ENCODE measurements around the gene TSHZ1. TPM values are rescaled to one million over a fixed set of nuclear protein-coding genes. Genes with fewer than 3 reads are reported as not detected.

The TSHZ1 gene
- total and polyA plus RNA-seq, 7 donors, result 2.0 to 10.5 (median 9.7) TPM

GRCh38 chr18:75309564-75309963 lies 99.0 kb downstream of the TSHZ1 start:
- no peaks in the 10 kb centered on the region for H3K4me1 ChIP-seq
- intact Hi-C loops (cut with DNase I), result no loop called here
- H3K27ac ChIP-seq, result no peak overlapping the region
- DNase-seq (no peak), ATAC-seq (no peak)
- H3K9me3 ChIP-seq, result no peaks in the 10 kb centered on the region
- TF ChIP-seq CTCF (IDR thresholded peaks at IDR 0.05), result no peak
- 67 to 78% (median 69%) methylated on average over 8 of the region's 8 CpGs for WGBS, 3 donors
- no peak overlapping the region for H3K4me3 ChIP-seq
- H3K27me3 ChIP-seq (ENCODE audit: insufficient read depth in 3 of 3, low read length in 2 of 3), result peaks cover 0 to 3% (median 0%) of the 10 kb centered on the region in 3 donors
- H3K36me3 ChIP-seq (ENCODE audit: insufficient read depth in 1 of 2, low read depth in 1 of 2), result no peaks in the 10 kb centered on the region

GRCh38 chr18:75314117-75314516 lies 103.5 kb downstream of the TSHZ1 start:
- H3K9me3 ChIP-seq, result no peaks in the 10 kb centered on the region
- no peak for DNase-seq
- WGBS, 3 donors, result 82 to 88% (median 83%) methylated on average over 5 of the region's 5 CpGs

GRCh38 chr18:75314606-75315005 lies 104.0 kb downstream of the TSHZ1 start:
- no peaks in the 10 kb centered on the region for H3K36me3 ChIP-seq (ENCODE audit: insufficient read depth in 1 of 2, low read depth in 1 of 2)
- no peak overlapping the region for H3K27ac ChIP-seq
- intact Hi-C loops (cut with DNase I), result no loop called here
- no peaks in the 10 kb centered on the region for H3K4me1 ChIP-seq
- ATAC-seq (no peak), DNase-seq (no peak)
- no peak for TF ChIP-seq CTCF (IDR thresholded peaks at IDR 0.05)
- 86 to 96% (median 93%) methylated on average over 1 of the region's 1 CpG for WGBS, 3 donors
- H3K4me3 ChIP-seq, result no peak overlapping the region
- H3K27me3 ChIP-seq (ENCODE audit: insufficient read depth in 3 of 3, low read length in 2 of 3), result no peaks in the 10 kb centered on the region
- H3K9me3 ChIP-seq, result no peaks in the 10 kb centered on the region

More at GRCh38 chr18:75314117-75314516, 103.5 kb downstream of the TSHZ1 start:
- H3K36me3 ChIP-seq (ENCODE audit: insufficient read depth in 1 of 2, low read depth in 1 of 2), result no peaks in the 10 kb centered on the region
- intact Hi-C loops (cut with DNase I), result no loop called here
- H3K4me3 ChIP-seq, result no peak overlapping the region
- ATAC-seq, result no peak
- no peak for TF ChIP-seq CTCF (IDR thresholded peaks at IDR 0.05)
- no peaks in the 10 kb centered on the region for H3K4me1 ChIP-seq
- H3K27ac ChIP-seq, result no peak overlapping the region
- peaks cover 0 to 3% (median 0%) of the 10 kb centered on the region in 3 donors for H3K27me3 ChIP-seq (ENCODE audit: insufficient read depth in 3 of 3, low read length in 2 of 3)

GRCh38 chr18:75316223-75316622 lies 105.6 kb downstream of the TSHZ1 start:
- no peaks in the 10 kb centered on the region for H3K27me3 ChIP-seq (ENCODE audit: insufficient read depth in 3 of 3, low read length in 2 of 3)
- H3K9me3 ChIP-seq, result no peaks in the 10 kb centered on the region
- no peaks in the 10 kb centered on the region for H3K36me3 ChIP-seq (ENCODE audit: insufficient read depth in 1 of 2, low read depth in 1 of 2)
- WGBS, 3 donors, result 80 to 87% (median 86%) methylated on average over 10 of the region's 10 CpGs
- no peak for ATAC-seq
- no peaks in the 10 kb centered on the region for H3K4me1 ChIP-seq
- H3K4me3 ChIP-seq, result no peak overlapping the region
- no peak for TF ChIP-seq CTCF (IDR thresholded peaks at IDR 0.05)
- intact Hi-C loops (cut with DNase I), result no loop called here
- H3K27ac ChIP-seq, result no peak overlapping the region
- DNase-seq, result no peak

- TF ChIP-seq CTCF (IDR thresholded peaks at IDR 0.05), result no peak
- 92 to 96% (median 94%) methylated on average over 8 of the region's 8 CpGs for WGBS, 3 donors
- no peak overlapping the region for H3K4me3 ChIP-seq
- DNase-seq (no peak), ATAC-seq (no peak)
- no peaks in the 10 kb centered on the region for H3K27me3 ChIP-seq (ENCODE audit: insufficient read depth in 3 of 3, low read length in 2 of 3)
- no peaks in the 10 kb centered on the region for H3K36me3 ChIP-seq (ENCODE audit: insufficient read depth in 1 of 2, low read depth in 1 of 2)
- H3K4me1 ChIP-seq, result no peaks in the 10 kb centered on the region
- no peak overlapping the region for H3K27ac ChIP-seq
- intact Hi-C loops (cut with DNase I), result no loop called here
- H3K9me3 ChIP-seq, result no peaks in the 10 kb centered on the region
Observed at GRCh38 chr18:75316826-75317225, 106.2 kb downstream of the TSHZ1 start.

Data from psoas muscle (tissue), 8 donors.